H1 (cell line): Measurements from ENCODE around the gene DNLZ. TPM values are rescaled to one million over a fixed set of nuclear protein-coding genes. Genes with fewer than 3 reads are reported as not detected.

ENCODE experiments used
- CTCF ChIA-PET: fragments of 300-600 bp; sonication (Branson Sonifier 250); formaldehyde crosslinking; loops from one replicate; lab custom pipeline; 2021; ENCODE audit not compliant: partially characterized antibody; lab: Charles Lee
- POLR2A ChIA-PET: fragments of 300-600 bp; sonication (Branson Sonifier 250); formaldehyde crosslinking; loops from one replicate; lab custom pipeline; 2021; ENCODE audit warnings: inconsistent platforms; ENCODE audit not compliant: partially characterized antibody; lab: Charles Lee
- DNase-seq, 2 experiments: peaks; one replicate each; pipeline versions ENCODE4 v3.0.0 to v3.0.0-alpha.2; 2010 to 2022; ENCODE audit warnings: low spot score in 2 of 2, low read depth in 1 of 2, mixed read lengths in 1 of 2
- FAIRE-seq: peaks from 2 replicates; lab custom pipeline; 2011; peaks lifted over from hg19 to GRCh38; lab: Jason Lieb, UNC
- H2AFZ ChIP-seq: 2 replicates; pipeline ENCODE4 v1.8.1; 2012; ENCODE audit warnings: low read length, inconsistent platforms
- H2AK5ac ChIP-seq: 2 replicates; pipeline ENCODE4 v1.6.1; 2013; ENCODE audit warnings: low read depth, low read length
- H2BK120ac ChIP-seq: replicated peaks from 2 replicates; pipeline ENCODE3; 2013; ENCODE audit warnings: low read depth, low read length, inconsistent platforms
- H2BK12ac ChIP-seq: 2 replicates; pipeline ENCODE4 v1.6.1; 2013; ENCODE audit warnings: low read depth, low read length
- H2BK15ac ChIP-seq: 2 replicates; pipeline ENCODE4 v1.6.1; 2013; ENCODE audit warnings: low read length
- H2BK20ac ChIP-seq: 2 replicates; pipeline ENCODE4 v1.6.1; 2013; ENCODE audit warnings: low read length
- H2BK5ac ChIP-seq: 2 replicates; pipeline ENCODE4 v1.6.1; 2013; ENCODE audit warnings: low read depth, low read length
- H3K14ac ChIP-seq: 2 replicates; pipeline ENCODE4 v1.6.1; 2013; ENCODE audit warnings: inconsistent platforms; ENCODE audit not compliant: insufficient read length
- H3K18ac ChIP-seq: 2 replicates; pipeline ENCODE4 v1.6.1; 2013; ENCODE audit warnings: low read length; ENCODE audit errors: extremely low read depth
- H3K23ac ChIP-seq: 2 replicates; pipeline ENCODE4 v1.6.1; 2013; ENCODE audit warnings: inconsistent platforms; ENCODE audit not compliant: insufficient read length
- H3K23me2 ChIP-seq: 2 replicates; pipeline ENCODE4 v1.6.1; 2013; ENCODE audit warnings: low read depth, low read length
- H3K27ac ChIP-seq: 2 replicates; pipeline ENCODE4 v1.6.1; 2011; ENCODE audit warnings: low read depth, low read length, inconsistent platforms
- H3K27me3 ChIP-seq, 4 experiments: replicated peaks in 1 of 4; 1 replicate in 1 of 4; 2 replicates in 3 of 4; pipeline versions ENCODE4 v1.6.1 to v1.8.1; 2011 to 2013; ENCODE audit warnings: low read length in 3 of 4, mild to moderate bottlenecking in 3 of 4, inconsistent platforms in 2 of 4, mixed read lengths in 2 of 4, moderate library complexity in 1 of 4; ENCODE audit not compliant: control insufficient read depth in 3 of 4, insufficient read depth in 3 of 4; ENCODE audit errors: extremely low read depth in 1 of 4
- H3K36me3 ChIP-seq, 4 experiments: 2 replicates each; pipeline versions ENCODE4 v1.6.1 to v1.8.1; 2011 to 2013; ENCODE audit warnings: mild to moderate bottlenecking in 4 of 4, low read length in 3 of 4, moderate library complexity in 2 of 4, control low read depth in 1 of 4, inconsistent platforms in 1 of 4; ENCODE audit not compliant: insufficient read depth in 4 of 4, control insufficient read depth in 2 of 4
- H3K4ac ChIP-seq: replicated peaks from 2 replicates; pipeline ENCODE3; 2013; ENCODE audit warnings: low read length, low read depth, mixed read lengths, inconsistent platforms; ENCODE audit not compliant: insufficient read length
- H3K4me1 ChIP-seq, 4 experiments: replicated peaks in 1 of 4; 1 replicate in 1 of 4; 2 replicates in 3 of 4; pipeline versions ENCODE4 v1.6.1 to v1.8.1; 2011 to 2013; ENCODE audit warnings: low read length in 3 of 4, inconsistent platforms in 2 of 4, mixed read lengths in 1 of 4; ENCODE audit not compliant: insufficient read depth in 4 of 4, control insufficient read depth in 3 of 4
- H3K4me2 ChIP-seq, 2 experiments: 2 replicates each; pipeline versions ENCODE4 v1.6.1 to v1.8.1; 2011 to 2013; ENCODE audit warnings: low read depth in 2 of 2, low read length in 2 of 2, control low read depth in 1 of 2, inconsistent platforms in 1 of 2, mild to moderate bottlenecking in 1 of 2; ENCODE audit not compliant: insufficient read depth in 1 of 2
- H3K4me3 ChIP-seq, 4 experiments: fragments of 200-600, 300-600 bp in 1 of 4; sonication (generic), shearing (Covaris generic), sonication (Bioruptor Twin) in 1 of 4; 2 replicates each; pipeline versions ENCODE4 v1.5.1 to v1.8.1; 2011 to 2016; ENCODE audit warnings: low read length in 4 of 4, low read depth in 3 of 4, control low read depth in 2 of 4, inconsistent platforms in 2 of 4, mild to moderate bottlenecking in 2 of 4, mixed read lengths in 1 of 4, moderate library complexity in 1 of 4; ENCODE audit not compliant: insufficient read depth in 2 of 4; ENCODE audit errors: extremely low read depth in 1 of 4
- H3K56ac ChIP-seq: replicated peaks from 2 replicates; pipeline ENCODE3; 2013; ENCODE audit warnings: low read depth, mild to moderate bottlenecking, mixed read lengths, low read length, inconsistent platforms; ENCODE audit not compliant: insufficient read length
- H3K79me1 ChIP-seq: 2 replicates; pipeline ENCODE4 v1.6.1; 2013; ENCODE audit warnings: low read depth, low read length, control low read depth
- H3K79me2 ChIP-seq, 2 experiments: 2 replicates each; pipeline versions ENCODE4 v1.6.1 to v1.8.1; 2012 to 2013; ENCODE audit warnings: low read length in 2 of 2, mild to moderate bottlenecking in 2 of 2, inconsistent platforms in 1 of 2; ENCODE audit not compliant: insufficient read depth in 2 of 2, control insufficient read depth in 1 of 2
- H3K9ac ChIP-seq, 4 experiments: replicated peaks in 1 of 4; 1 replicate in 1 of 4; 2 replicates in 3 of 4; pipeline versions ENCODE4 v1.6.1 to v1.8.1; 2011 to 2013; ENCODE audit warnings: low read depth in 3 of 4, low read length in 3 of 4, control low read depth in 2 of 4, mild to moderate bottlenecking in 2 of 4, moderate library complexity in 2 of 4, inconsistent platforms in 1 of 4; ENCODE audit errors: extremely low read depth in 1 of 4
- H3K9me3 ChIP-seq, 2 experiments: 2 replicates each; pipeline versions ENCODE4 v1.6.1 to v1.8.1; 2012 to 2013; ENCODE audit warnings: mild to moderate bottlenecking in 2 of 2, moderate library complexity in 2 of 2, control low read depth in 1 of 2, inconsistent platforms in 1 of 2, low read depth in 1 of 2, low read length in 1 of 2, mixed read lengths in 1 of 2; ENCODE audit not compliant: insufficient read depth in 2 of 2
- H4K20me1 ChIP-seq, 2 experiments: replicated peaks in 1 of 2; 2 replicates each; pipeline versions ENCODE3 to v1.8.1; 2011 to 2013; ENCODE audit warnings: inconsistent platforms in 2 of 2, low read length in 2 of 2, mild to moderate bottlenecking in 1 of 2; ENCODE audit not compliant: insufficient read depth in 2 of 2, control insufficient read depth in 1 of 2
- H4K5ac ChIP-seq: 2 replicates; pipeline ENCODE4 v1.6.1; 2013; ENCODE audit warnings: low read length, low read depth, mixed read lengths, inconsistent platforms; ENCODE audit not compliant: insufficient read length
- H4K8ac ChIP-seq: 2 replicates; pipeline ENCODE4 v1.8.0; 2013; ENCODE audit warnings: mild to moderate bottlenecking, moderate library complexity, low read length, inconsistent platforms; ENCODE audit not compliant: insufficient read depth; ENCODE audit errors: extremely low read depth
- H4K91ac ChIP-seq: replicated peaks from 2 replicates; pipeline ENCODE3; 2013; ENCODE audit warnings: low read length, mixed read lengths, inconsistent platforms; ENCODE audit not compliant: insufficient read length
- ASH2L ChIP-seq: fragments of 200-600, 300-600 bp; sonication (generic); IDR thresholded peaks from one replicate; pipeline ENCODE4 v1.7.1; 2017; ENCODE audit warnings: low read length
- BCL11A ChIP-seq, 2 experiments: IDR thresholded peaks; one replicate each; pipeline ENCODE4 v1.6.1; 2011; ENCODE audit warnings: low read depth in 2 of 2, low read length in 2 of 2, mild to moderate bottlenecking in 2 of 2
- KDM1A ChIP-seq: fragments of 200-600, 300-600 bp; sonication (generic); IDR thresholded peaks from 2 replicates; pipeline ENCODE4 v1.7.1; 2016; ENCODE audit warnings: mild to moderate bottlenecking, low read length, borderline replicate concordance
- NANOG ChIP-seq: IDR thresholded peaks from 2 replicates; pipeline ENCODE4 v1.6.1; 2011; ENCODE audit warnings: low read length, low read depth, mild to moderate bottlenecking, inconsistent platforms; ENCODE audit not compliant: insufficient read depth, poor library complexity, severe bottlenecking
- PHF8 ChIP-seq: fragments of 200-600 bp; sonication (generic); conservative IDR thresholded peaks from 2 replicates; pipeline ENCODE4 v1.7.1; 2012; ENCODE audit warnings: low read depth, mild to moderate bottlenecking, inconsistent platforms, low read length, moderate library complexity
- RXRA ChIP-seq: IDR thresholded peaks from 2 replicates; pipeline ENCODE4 v1.6.1; 2011; ENCODE audit warnings: low read depth, mild to moderate bottlenecking, low read length, moderate library complexity; ENCODE audit not compliant: insufficient read depth
- TBP ChIP-seq: IDR thresholded peaks from 2 replicates; pipeline ENCODE4 v1.6.1; 2011; ENCODE audit warnings: low read depth, low read length, improper control_type of control experiment
- ZNF274 ChIP-seq: IDR thresholded peaks from 2 replicates; pipeline ENCODE4 v1.7.0; 2012; ENCODE audit warnings: low read length, borderline replicate concordance; ENCODE audit errors: extremely low read depth
- WGBS, 2 experiments: shearing (Covaris generic) in 1 of 2; methylation state at CpG; one replicate each; pipeline versions ENCODE4 v1.1.6 to v1.1.7; 2013 to 2015; ENCODE audit warnings: low lambda C conversion rate in 2 of 2, mixed read lengths in 2 of 2, inconsistent platforms in 1 of 2, low coverage in 1 of 2, missing lambda C conversion rate in 1 of 2; ENCODE audit not compliant: insufficient replicate concordance in 2 of 2, insufficient coverage in 1 of 2, insufficient read length in 1 of 2; ENCODE audit errors: extremely low coverage in 1 of 2, missing lambda C conversion rate in 1 of 2; 5-methylcytosine and 5-hydroxymethylcytosine counted together
- polyA plus RNA-seq, 7 experiments: library from polyadenylated mRNA; depleted of rRNA in 3 of 7; stranded (reverse) in 5 of 7; unstranded in 2 of 7; fragments of >200 nt in 5 of 7; fragments of 200-250 nt in 2 of 7; gene quantifications; 1 replicate in 5 of 7; 2 replicates in 1 of 7; 4 replicates in 1 of 7; pipeline versions ENCODE4 v1.2.1 to v1.2.3, GENCODE V29; 2011 to 2013; ENCODE audit warnings: missing spikeins in 2 of 7, mixed read lengths in 2 of 7
- total RNA-seq: library from RNA; stranded (reverse); fragmentation: NEBNext Ultra II Directional; extraction: Animal tissue kit (Norgen Biotek cat#: 25700); gene quantifications from 2 replicates; pipeline ENCODE4 v1.2.1, GENCODE V29; 2021
- TF ChIP-seq, protein P1 (sequence below): IDR thresholded peaks from 2 replicates; pipeline ENCODE4 v1.6.1; 2012; ENCODE audit warnings: inconsistent platforms

Gene DNLZ
- total and polyA plus RNA-seq, 2 of the 8 experiments (the other 6 are each of a cell fraction or from before 2014, with no cell fraction given), result 11.6 to 17.9 TPM

DNA sequence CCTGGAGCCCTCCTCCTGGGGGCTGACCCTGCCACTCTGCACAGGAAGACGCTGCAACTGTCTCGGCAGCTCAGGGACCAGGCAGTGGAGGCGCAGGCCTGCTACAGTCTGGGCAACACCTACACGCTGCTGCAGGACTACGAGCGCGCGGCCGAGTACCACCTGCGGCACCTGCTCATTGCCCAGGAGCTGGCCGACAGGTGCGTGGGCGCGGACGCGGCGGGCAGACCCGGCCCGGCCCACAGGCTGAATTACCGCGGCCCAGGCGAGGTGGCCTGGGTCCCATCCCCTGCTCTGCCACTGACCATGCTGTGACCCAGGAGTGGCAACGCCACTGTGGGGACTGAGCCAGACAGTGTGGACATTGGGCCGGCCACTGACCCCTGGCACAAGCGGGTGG, 25.0 kb downstream of the DNLZ start:
- Histone ChIP-seq H2BK5ac (no peak overlapping the region), H2BK12ac (no peak overlapping the region), H4K20me1 (peaks cover 0 to 1% of the 10 kb centered on the region in 2 experiments), H2AK5ac (no peak overlapping the region), H3K4ac (no peak overlapping the region), H3K18ac (no peak overlapping the region), H3K23ac (no peak overlapping the region), H4K5ac (no peak overlapping the region), H3K23me2 (no peaks in the 10 kb centered on the region; the same call in 1 of the 2 replicates), H4K8ac (no peak overlapping the region), H3K79me1 (0 out of 2 replicates have a peak, but pooled peaks cover 2% of the 10 kb centered on the region), H2BK120ac (no peak overlapping the region), H3K27me3 (no peaks in the 10 kb centered on the region), H2BK15ac (no peak overlapping the region), H3K14ac (no peak overlapping the region), H4K91ac (no peak overlapping the region), H2BK20ac (no peak overlapping the region), H3K9ac (no peak overlapping the region), H3K4me1 (peaks cover 0 to 12% (median 7%) of the 10 kb centered on the region in 4 experiments; a peak in 6 of 7 replicates), H3K56ac (no peak overlapping the region), H2AFZ (no peak overlapping the region), H3K36me3 (peaks cover 0 to 4% (median 0%) of the 10 kb centered on the region in 4 experiments; a peak in 2 of 8 replicates), H3K79me2 (no peaks in the 10 kb centered on the region), H3K27ac (no peak overlapping the region), H3K9me3 (no peaks in the 10 kb centered on the region), H3K4me2 (no peak overlapping the region), H3K4me3 (no peak overlapping the region)
- no peak for DNase-seq
- ChIA-PET POLR2A (interaction anchor here (1.1 to 1.3 kb wide), 2 partner anchors 28 to 30 kb away, joined by 4 read pairs; no protein-coding TSS in a partner anchor), CTCF (interaction anchor here (1.0 to 3.0 kb wide), 7 partner anchors 11 to 86 kb away, joined by 3 to 8 read pairs (median 5); partner anchors contain the start of gene GPSM1)
- 94% methylated on average over 25 of the region's 25 CpGs; no CpG with 5 or more reads in 1 of the 2 experiments for WGBS, 2 experiments
- FAIRE-seq, result no peak
- TF ChIP-seq ZNF274 (no peak), TBP (no peak), BCL11A (IDR thresholded peaks at IDR 0.05; ENCODE audit: low read depth in 2 of 2, low read length in 2 of 2) (no peak), KDM1A (no peak), RXRA (no peak), ASH2L (no peak), NANOG (no peak), PHF8 (no peak)
- TF ChIP-seq, protein P1, sequence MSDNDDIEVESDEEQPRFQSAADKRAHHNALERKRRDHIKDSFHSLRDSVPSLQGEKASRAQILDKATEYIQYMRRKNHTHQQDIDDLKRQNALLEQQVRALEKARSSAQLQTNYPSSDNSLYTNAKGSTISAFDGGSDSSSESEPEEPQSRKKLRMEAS, result no peak
